HG02884 (cell line): ENCODE results near the gene E2F4.

Experiments used
- ATAC-seq: cut with Tn5 transposase; IDR thresholded peaks from one replicate; pipeline ENCODE4 v1.9.1; 2021; ENCODE audit warnings: mild to moderate bottlenecking, moderate library complexity; ENCODE audit not compliant: unreplicated experiment

E2F4 gene, protein sequence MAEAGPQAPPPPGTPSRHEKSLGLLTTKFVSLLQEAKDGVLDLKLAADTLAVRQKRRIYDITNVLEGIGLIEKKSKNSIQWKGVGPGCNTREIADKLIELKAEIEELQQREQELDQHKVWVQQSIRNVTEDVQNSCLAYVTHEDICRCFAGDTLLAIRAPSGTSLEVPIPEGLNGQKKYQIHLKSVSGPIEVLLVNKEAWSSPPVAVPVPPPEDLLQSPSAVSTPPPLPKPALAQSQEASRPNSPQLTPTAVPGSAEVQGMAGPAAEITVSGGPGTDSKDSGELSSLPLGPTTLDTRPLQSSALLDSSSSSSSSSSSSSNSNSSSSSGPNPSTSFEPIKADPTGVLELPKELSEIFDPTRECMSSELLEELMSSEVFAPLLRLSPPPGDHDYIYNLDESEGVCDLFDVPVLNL

DNA sequence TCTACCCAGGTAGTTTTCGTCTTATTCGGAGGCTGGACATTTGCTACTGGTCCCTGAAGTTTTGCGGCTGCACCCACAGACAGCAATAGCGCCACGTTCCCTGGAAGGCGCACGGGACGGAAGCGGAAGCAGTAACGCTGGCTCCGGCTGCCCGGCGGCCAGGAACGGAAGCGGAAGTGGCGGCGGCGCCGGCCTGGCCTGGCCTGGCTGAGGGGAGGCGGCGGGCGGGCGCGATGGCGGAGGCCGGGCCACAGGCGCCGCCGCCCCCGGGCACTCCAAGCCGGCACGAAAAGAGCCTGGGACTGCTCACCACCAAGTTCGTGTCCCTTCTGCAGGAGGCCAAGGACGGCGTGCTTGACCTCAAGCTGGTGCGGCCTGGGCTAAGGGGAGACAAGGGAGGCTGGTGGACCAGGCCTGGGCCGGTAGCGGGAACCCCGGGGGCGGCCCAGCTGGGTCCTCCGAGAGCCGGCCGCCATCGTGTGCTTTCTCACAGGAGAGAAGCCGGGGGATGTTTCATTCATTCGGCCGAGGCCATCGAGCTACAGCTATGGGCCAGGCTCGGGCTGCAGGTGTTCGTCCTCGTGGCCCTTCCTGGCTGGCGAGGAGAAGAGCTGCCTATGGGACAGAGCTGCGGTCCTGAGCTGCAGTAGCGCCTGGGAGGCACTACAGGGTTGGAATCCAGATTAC is at the start of gene E2F4:
Gene E2F4, plus strand, starts transcription at position 161 of the 687 bp plus-strand sequence. Its CDS starts 73 bp downstream, at position 234.
- ATAC-seq: peak; percentile 94

DNA sequence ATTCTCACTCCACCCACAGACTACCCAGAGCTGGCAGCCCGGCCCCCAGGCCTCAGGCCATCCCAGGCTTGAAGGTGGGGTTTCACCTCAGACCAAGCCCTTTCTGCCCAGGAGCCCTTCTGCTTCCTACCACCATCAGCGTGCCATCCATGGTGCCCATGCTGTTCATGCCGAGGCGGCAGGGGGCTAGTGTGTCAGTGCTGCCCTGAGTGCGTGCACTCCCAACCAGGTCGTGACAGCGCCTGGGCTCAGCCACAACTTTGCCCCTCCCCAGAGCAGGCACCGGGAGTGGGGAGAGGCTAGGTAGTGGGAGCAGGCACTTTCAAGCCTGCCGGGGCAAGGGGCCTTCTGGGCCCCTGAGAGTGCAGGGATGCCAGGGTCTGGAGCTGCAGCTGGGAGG is 49.6 kb upstream of the E2F4 start:
- no peak for ATAC-seq

GRCh38 chr16:67144943-67145342 is 47.0 kb upstream of the E2F4 start:
- no peak for ATAC-seq

GRCh38 chr16:67145746-67146145 is 46.2 kb upstream of the E2F4 start:
- ATAC-seq: no peak

DNA sequence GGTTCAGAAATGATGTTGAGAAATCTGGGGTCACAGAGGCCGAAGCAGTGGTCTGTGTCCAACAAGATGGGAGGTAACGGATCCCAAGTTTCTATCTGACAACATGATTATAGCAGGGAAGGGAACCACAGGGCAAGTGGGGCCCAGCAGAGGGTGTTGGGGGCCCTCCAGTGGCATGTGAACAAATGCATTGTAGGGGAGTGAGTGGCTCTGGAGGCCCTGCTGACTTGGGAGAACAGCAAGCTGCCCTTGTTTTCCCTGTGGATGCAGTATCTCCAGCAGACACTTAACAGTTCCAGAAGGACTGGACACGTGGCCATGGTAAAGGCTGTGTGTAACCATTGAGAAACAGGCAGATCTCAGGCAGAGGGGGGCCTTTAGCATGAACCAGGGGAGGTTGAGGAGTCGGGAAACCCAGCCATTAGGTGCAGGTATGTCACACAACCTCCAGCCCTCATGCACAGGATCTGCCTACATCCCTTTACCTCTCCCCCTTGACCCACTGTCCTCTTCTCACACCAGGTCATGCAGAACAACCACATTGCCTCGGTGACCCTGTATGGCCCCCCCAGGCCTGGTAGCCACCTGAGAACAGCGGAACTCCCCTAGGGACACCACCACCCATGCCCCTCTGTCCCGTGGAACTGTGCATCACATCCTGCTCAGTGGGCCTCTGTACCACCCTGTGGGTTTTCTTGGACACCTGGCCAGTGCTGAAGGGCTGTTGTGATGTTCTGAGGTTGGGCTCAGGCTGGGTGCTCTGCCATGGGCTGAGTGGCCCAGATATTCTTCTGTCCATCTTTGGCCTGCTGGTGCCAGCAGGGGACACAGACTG is 45.2 kb upstream of the E2F4 start:
- no peak for ATAC-seq

DNA sequence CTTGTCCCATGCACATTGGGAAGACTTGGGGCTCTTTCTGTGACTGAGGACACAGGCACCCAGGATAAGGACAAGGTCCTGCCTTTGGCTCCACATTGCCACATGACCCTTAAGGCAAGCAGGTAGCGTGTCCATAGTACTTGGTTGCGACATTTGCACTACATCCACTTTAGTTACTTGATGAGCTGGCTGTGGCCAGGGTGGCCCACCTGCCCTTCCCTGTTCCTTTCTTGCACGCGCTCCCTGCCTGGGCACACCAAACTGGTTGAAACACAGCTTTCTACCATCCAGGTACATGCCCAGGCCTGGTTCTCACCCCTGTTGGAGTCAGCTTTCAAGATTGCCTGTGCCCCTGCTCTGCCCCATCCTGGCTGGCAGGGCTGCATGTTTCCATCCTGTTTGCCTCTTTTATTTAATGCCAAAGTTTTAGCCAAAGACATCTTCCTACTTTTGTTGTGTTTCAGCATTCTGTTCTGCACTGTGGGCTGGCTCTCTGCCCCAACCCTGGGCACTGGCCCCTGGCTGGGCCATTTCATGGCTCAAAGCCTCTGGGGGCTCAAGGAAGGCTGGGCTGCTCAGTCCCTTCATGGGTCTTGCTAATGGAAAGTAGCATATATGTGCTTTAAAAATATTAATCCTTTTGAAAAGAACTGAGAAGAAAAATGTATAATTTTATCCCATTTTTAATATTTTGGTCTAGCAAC is 44.4 kb upstream of the E2F4 start:
- ATAC-seq: no peak

- no peak for ATAC-seq
These were observed 43.7 kb upstream of the E2F4 start for GRCh38 chr16:67148221-67148620.

- ATAC-seq: no peak
These were observed 43.2 kb upstream of the E2F4 start for GRCh38 chr16:67148656-67149275.

GRCh38 chr16:67149276-67150046 is 42.5 kb upstream of the E2F4 start:
- no peak for ATAC-seq

- ATAC-seq: no peak
These were observed 41.7 kb upstream of the E2F4 start for GRCh38 chr16:67150047-67150832.

GRCh38 chr16:67150833-67151396 is 41.0 kb upstream of the E2F4 start, which contains the start of gene B3GNT9:
Gene B3GNT9, minus strand, starts transcription at chr16:67150998. Its CDS starts 513 bp downstream, at chr16:67150485.
- ATAC-seq: no peak

GRCh38 chr16:67151431-67152097 is 40.4 kb upstream of the E2F4 start:
- ATAC-seq: no peak

GRCh38 chr16:67154578-67155294 is 37.2 kb upstream of the E2F4 start:
- ATAC-seq: no peak

DNA sequence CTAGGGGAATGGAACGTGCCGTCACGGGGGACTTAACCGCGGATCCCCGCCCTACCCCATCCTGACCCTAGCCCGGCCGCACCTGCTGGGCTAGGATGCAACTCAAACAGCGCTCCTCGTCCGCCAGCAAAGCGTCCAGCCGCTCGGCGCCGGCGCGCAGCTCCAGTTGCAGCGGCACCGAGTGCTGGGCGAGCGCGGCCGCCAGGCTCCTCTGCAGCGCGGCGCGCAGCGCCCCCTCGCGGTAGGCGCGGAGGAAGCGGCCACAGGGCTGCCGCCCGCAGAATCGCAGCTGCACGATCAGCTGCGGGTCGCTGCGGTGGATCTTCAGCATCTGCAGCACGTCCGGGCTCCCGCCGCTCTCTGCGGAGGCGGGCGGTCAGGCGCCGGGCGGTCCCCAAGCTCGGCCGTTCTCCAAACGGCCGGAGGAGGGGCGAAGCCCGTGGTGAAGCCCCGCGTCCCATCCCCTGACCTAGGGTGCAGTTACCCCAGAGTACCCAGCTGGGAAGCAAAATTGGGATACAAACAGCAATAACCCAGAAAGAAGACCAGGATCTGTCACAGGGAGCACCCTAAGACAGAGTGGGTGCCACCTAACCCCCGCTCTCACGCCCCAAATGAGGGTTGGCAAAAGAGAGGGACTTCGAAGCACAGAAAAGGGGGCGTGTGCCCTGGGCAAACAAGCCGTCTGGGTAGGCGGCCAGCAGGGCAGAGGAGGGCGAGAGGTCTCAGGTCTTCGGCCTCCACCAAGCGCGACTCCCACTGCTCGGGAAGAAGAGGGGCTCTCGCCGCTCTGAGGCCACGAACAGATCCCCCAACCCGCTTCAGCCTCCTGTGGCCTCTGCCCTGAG is 36.4 kb upstream of the E2F4 start:
- ATAC-seq: no peak

DNA sequence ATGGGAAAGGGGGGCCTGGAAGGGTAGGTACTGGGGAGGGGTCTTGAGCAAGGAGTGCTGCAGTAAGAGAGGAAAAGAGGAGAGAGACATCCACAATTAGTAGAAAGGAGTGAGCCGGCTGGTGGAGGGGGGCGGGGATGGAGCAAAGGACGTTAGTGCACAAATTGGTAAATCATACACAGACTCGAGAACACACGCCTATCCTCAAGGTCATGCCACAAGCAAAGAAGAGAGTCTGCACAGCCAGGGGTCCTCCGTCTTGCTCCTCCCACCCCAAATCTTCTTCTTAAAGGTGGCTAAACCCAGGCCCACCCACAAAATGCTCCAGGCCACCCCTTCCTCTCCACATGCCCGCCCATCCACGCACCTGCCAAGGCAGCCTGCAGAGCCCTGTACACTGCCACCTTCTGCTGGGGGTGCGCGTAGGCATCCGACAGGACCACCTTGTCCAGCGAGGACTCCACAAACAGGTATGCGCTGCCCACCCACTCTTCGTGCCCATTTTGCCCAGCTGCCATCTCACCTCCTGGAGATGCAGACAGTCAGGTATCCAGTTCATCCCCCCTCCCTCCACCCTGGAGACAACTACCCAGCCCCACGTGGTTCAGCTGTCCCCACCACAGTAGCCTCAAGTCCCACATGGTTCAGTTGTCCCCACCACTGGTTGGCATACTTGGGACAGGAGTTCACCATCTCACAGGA is 35.7 kb upstream of the E2F4 start:
- ATAC-seq: no peak
